DMS114 treated with DMSO at 0.1 percent for 48 hours (cell line): Measurements from ENCODE around the gene NUFIP2.
"Not testable (repeated sequence)": the region's sequence is repeated elsewhere in the genome, so short reads cannot be mapped to it uniquely, and the experiment has no call there.

ENCODE experiments used
- DNase-seq: peaks from one replicate; lab custom pipeline; 2025; ENCODE audit not compliant: unreplicated experiment; lab: John Stamatoyannopoulos, UW

Gene NUFIP2

GRCh38 chr17:29240477-29240876, 53.5 kb downstream of the NUFIP2 start:
- DNase-seq: no peak

GRCh38 chr17:29238133-29238850, 55.7 kb downstream of the NUFIP2 start:
- no peak for DNase-seq

GRCh38 chr17:29237476-29238132, 56.3 kb downstream of the NUFIP2 start:
- no peak for DNase-seq

- DNase-seq: no peak
Observed at GRCh38 chr17:29235904-29236303, 58.0 kb downstream of the NUFIP2 start.

- DNase-seq: not testable (repeated sequence)
Observed at GRCh38 chr17:29234972-29235371, 59.0 kb downstream of the NUFIP2 start.

- no peak for DNase-seq
Observed at GRCh38 chr17:29233301-29233700, 60.6 kb downstream of the NUFIP2 start.

GRCh38 chr17:29225396-29225795, 68.6 kb downstream of the NUFIP2 start:
- no peak for DNase-seq

GRCh38 chr17:29221338-29221737, 72.6 kb downstream of the NUFIP2 start:
- not testable (repeated sequence) for DNase-seq

- peak; percentile 79 for DNase-seq
Observed at GRCh38 chr17:29219378-29220047, 74.4 kb downstream of the NUFIP2 start.

- no peak for DNase-seq
Observed at GRCh38 chr17:29216856-29217255, 77.1 kb downstream of the NUFIP2 start.

GRCh38 chr17:29216181-29216580, 77.8 kb downstream of the NUFIP2 start:
- no peak for DNase-seq

GRCh38 chr17:29215717-29216116, 78.2 kb downstream of the NUFIP2 start:
- DNase-seq: no peak

- no peak for DNase-seq
Observed at GRCh38 chr17:29215174-29215573, 78.8 kb downstream of the NUFIP2 start.

GRCh38 chr17:29214215-29215146, 79.5 kb downstream of the NUFIP2 start:
- DNase-seq: no peak

GRCh38 chr17:29212681-29213121, 81.2 kb downstream of the NUFIP2 start:
- no peak for DNase-seq

GRCh38 chr17:29212094-29212631, 81.8 kb downstream of the NUFIP2 start:
- DNase-seq: no peak

- no peak for DNase-seq
Observed at GRCh38 chr17:29210879-29211278, 83.1 kb downstream of the NUFIP2 start.

GRCh38 chr17:29209073-29209472, 84.9 kb downstream of the NUFIP2 start:
- no peak for DNase-seq

GRCh38 chr17:29207975-29208374, 86.0 kb downstream of the NUFIP2 start:
- no peak for DNase-seq
